ENCODE measurements around the gene ASTE1. TPM values are rescaled to one million over a fixed set of nuclear protein-coding genes. Genes with fewer than 3 reads are reported as not detected.

Gene ASTE1
- total RNA-seq, 1 experiment from 2014 or later, result 2.4 TPM

GRCh38 chr3:130971208-130971607 is 55.4 kb downstream of the ASTE1 start:
- no TSS peak for BruUV-seq (replicated peaks)
- H3K9me3 ChIP-seq (ENCODE audit: control insufficient read depth in 1 of 2, insufficient read depth in 1 of 2, low read depth in 1 of 2, low read length in 2 of 2), result no peaks in the 10 kb centered on the region
- ATAC-seq, result no peak
- H3K4me1 ChIP-seq (ENCODE audit: control insufficient read depth in 1 of 2, insufficient read depth in 2 of 2, low read length in 2 of 2), result no peaks in the 10 kb centered on the region
- peaks cover 2 to 6% of the 10 kb centered on the region in 2 experiments; a peak in 2 of 4 replicates for H3K36me3 ChIP-seq (ENCODE audit: control insufficient read depth in 1 of 2, insufficient read depth in 2 of 2, low read length in 2 of 2)
- H3K79me2 ChIP-seq (ENCODE audit: insufficient read depth, low read length), result no peaks in the 10 kb centered on the region
- intact Hi-C loops (cut with micrococcal nuclease), result no loop called here
- CTCF ChIA-PET, result no interaction called here
- H3K9me2 ChIP-seq (ENCODE audit: insufficient read depth), result no peaks in the 10 kb centered on the region
- TF ChIP-seq TCF7L2 (IDR thresholded peaks at IDR 0.05; ENCODE audit: borderline replicate concordance, extremely low read depth, insufficient read depth, insufficient read length) (no peak), POLR2AphosphoS5 (IDR thresholded peaks at IDR 0.05; ENCODE audit: low read depth, low read length) (no peak), FOSL1 (IDR thresholded peaks at IDR 0.05; ENCODE audit: low read depth) (no peak), EZH2phosphoT487 (IDR thresholded peaks at IDR 0.05; ENCODE audit: borderline replicate concordance) (no peak), EGR1 (IDR thresholded peaks at IDR 0.05; ENCODE audit: low read depth) (no peak), ZFX (IDR thresholded peaks at IDR 0.05) (no peak)
- H3K4me3 ChIP-seq (replicated peaks in 1 of 2; ENCODE audit: low read depth in 1 of 2, low read length in 2 of 2), result no peak overlapping the region
- H3K27me3 ChIP-seq (ENCODE audit: insufficient read depth, low read length), result no peaks in the 10 kb centered on the region
- no peak overlapping the region for H3K9ac ChIP-seq (ENCODE audit: low read length)
- DNase-seq (ENCODE audit: low read depth, low spot score), result no peak
- no peak overlapping the region for H3K27ac ChIP-seq (ENCODE audit: low read depth, low read length)
- no peaks in the 10 kb centered on the region for H4K20me1 ChIP-seq (ENCODE audit: insufficient read depth)
- RAD21 ChIA-PET (ENCODE audit: low non-redundant PET in 1 of 2, low total read pairs in 2 of 2, uncharacterized antibody in 2 of 2, unreplicated experiment in 2 of 2), result no interaction called here
- POLR2A ChIA-PET, result no interaction called here
- H2AFZ ChIP-seq (ENCODE audit: low read depth, low read length, poor library complexity, severe bottlenecking), result no peak overlapping the region
- H3K4me2 ChIP-seq (ENCODE audit: low read length), result no peak overlapping the region

- Histone ChIP-seq H3K36me3 (ENCODE audit: control insufficient read depth in 1 of 2, insufficient read depth in 2 of 2, low read length in 2 of 2) (peaks cover 5 to 6% of the 10 kb centered on the region in 2 experiments; a peak in 3 of 4 replicates), H3K27me3 (ENCODE audit: insufficient read depth, low read length) (no peaks in the 10 kb centered on the region), H3K4me3 (replicated peaks in 1 of 2; ENCODE audit: low read depth in 1 of 2, low read length in 2 of 2) (no peak overlapping the region), H3K4me1 (ENCODE audit: control insufficient read depth in 1 of 2, insufficient read depth in 2 of 2, low read length in 2 of 2) (no peaks in the 10 kb centered on the region), H2AFZ (ENCODE audit: low read depth, low read length, poor library complexity, severe bottlenecking) (no peak overlapping the region), H3K9me2 (ENCODE audit: insufficient read depth) (no peaks in the 10 kb centered on the region), H3K27ac (ENCODE audit: low read depth, low read length) (no peak overlapping the region), H3K4me2 (ENCODE audit: low read length) (no peak overlapping the region), H3K9me3 (ENCODE audit: control insufficient read depth in 1 of 2, insufficient read depth in 1 of 2, low read depth in 1 of 2, low read length in 2 of 2) (no peaks in the 10 kb centered on the region), H4K20me1 (ENCODE audit: insufficient read depth) (no peaks in the 10 kb centered on the region), H3K9ac (ENCODE audit: low read length) (no peak overlapping the region), H3K79me2 (ENCODE audit: insufficient read depth, low read length) (no peaks in the 10 kb centered on the region)
- TF ChIP-seq SIN3A (IDR thresholded peaks at IDR 0.05; ENCODE audit: low read depth) (no peak), ZNF274 (IDR thresholded peaks at IDR 0.05; ENCODE audit: low read depth, low read length) (no peak), EZH2phosphoT487 (IDR thresholded peaks at IDR 0.05; ENCODE audit: borderline replicate concordance) (no peak), YY1 (IDR thresholded peaks at IDR 0.05; ENCODE audit: extremely low read depth, insufficient replicate concordance, low read depth, low read length) (no peak), RAD21 (IDR thresholded peaks at IDR 0.05; ENCODE audit: low read depth) (no peak), TCF7L2 (IDR thresholded peaks at IDR 0.05; ENCODE audit: borderline replicate concordance, extremely low read depth, insufficient read depth, insufficient read length) (no peak), FOSL1 (IDR thresholded peaks at IDR 0.05; ENCODE audit: low read depth) (no peak)
- TF ChIP-seq, protein P1, sequence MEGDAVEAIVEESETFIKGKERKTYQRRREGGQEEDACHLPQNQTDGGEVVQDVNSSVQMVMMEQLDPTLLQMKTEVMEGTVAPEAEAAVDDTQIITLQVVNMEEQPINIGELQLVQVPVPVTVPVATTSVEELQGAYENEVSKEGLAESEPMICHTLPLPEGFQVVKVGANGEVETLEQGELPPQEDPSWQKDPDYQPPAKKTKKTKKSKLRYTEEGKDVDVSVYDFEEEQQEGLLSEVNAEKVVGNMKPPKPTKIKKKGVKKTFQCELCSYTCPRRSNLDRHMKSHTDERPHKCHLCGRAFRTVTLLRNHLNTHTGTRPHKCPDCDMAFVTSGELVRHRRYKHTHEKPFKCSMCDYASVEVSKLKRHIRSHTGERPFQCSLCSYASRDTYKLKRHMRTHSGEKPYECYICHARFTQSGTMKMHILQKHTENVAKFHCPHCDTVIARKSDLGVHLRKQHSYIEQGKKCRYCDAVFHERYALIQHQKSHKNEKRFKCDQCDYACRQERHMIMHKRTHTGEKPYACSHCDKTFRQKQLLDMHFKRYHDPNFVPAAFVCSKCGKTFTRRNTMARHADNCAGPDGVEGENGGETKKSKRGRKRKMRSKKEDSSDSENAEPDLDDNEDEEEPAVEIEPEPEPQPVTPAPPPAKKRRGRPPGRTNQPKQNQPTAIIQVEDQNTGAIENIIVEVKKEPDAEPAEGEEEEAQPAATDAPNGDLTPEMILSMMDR (IDR thresholded peaks at IDR 0.05 in 2 of 3, conservative IDR thresholded peaks at IDR 0.05 in 1 of 3; ENCODE audit: borderline replicate concordance in 1 of 3, insufficient read depth in 1 of 3, low read depth in 2 of 3, low read length in 2 of 3), result no peak
- TF ChIP-seq, protein P2, sequence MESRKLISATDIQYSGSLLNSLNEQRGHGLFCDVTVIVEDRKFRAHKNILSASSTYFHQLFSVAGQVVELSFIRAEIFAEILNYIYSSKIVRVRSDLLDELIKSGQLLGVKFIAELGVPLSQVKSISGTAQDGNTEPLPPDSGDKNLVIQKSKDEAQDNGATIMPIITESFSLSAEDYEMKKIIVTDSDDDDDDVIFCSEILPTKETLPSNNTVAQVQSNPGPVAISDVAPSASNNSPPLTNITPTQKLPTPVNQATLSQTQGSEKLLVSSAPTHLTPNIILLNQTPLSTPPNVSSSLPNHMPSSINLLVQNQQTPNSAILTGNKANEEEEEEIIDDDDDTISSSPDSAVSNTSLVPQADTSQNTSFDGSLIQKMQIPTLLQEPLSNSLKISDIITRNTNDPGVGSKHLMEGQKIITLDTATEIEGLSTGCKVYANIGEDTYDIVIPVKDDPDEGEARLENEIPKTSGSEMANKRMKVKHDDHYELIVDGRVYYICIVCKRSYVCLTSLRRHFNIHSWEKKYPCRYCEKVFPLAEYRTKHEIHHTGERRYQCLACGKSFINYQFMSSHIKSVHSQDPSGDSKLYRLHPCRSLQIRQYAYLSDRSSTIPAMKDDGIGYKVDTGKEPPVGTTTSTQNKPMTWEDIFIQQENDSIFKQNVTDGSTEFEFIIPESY (IDR thresholded peaks at IDR 0.05; ENCODE audit: extremely low read depth, insufficient replicate concordance, low read length), result no peak
- DNase-seq (ENCODE audit: low read depth, low spot score) (no peak), ATAC-seq (no peak)
- no TSS peak for BruUV-seq (replicated peaks)
- intact Hi-C loops (cut with micrococcal nuclease), result no loop called here
- ChIA-PET POLR2A (no interaction called here), CTCF (no interaction called here), RAD21 (ENCODE audit: low non-redundant PET in 1 of 2, low total read pairs in 2 of 2, uncharacterized antibody in 2 of 2, unreplicated experiment in 2 of 2) (no interaction called here)
These were observed 57.0 kb downstream of the ASTE1 start for GRCh38 chr3:130969621-130970020.
